Thyroid gland (tissue), 4 donors: ENCODE measurements around the gene TM4SF1.

ENCODE experiments used
- POLR2A ChIP-seq, 2 donors: fragments of 450-650 bp; IDR thresholded peaks; one replicate each; pipeline ENCODE4 v1.6.1; 2017; ENCODE audit warnings: antibody characterized with exemption in 2 of 2, mild to moderate bottlenecking in 2 of 2, moderate library complexity in 1 of 2
- TF ChIP-seq, protein P1 (sequence below), 6 experiments: fragments of 200-600 bp in 3 of 6; fragments of 450-650 bp in 3 of 6; sonication (generic) in 3 of 6; IDR thresholded peaks; one replicate each; pipeline ENCODE4 v1.5.1; 2016 to 2019; ENCODE audit warnings: antibody characterized with exemption in 6 of 6, mild to moderate bottlenecking in 2 of 6, inconsistent platforms in 1 of 6, moderate library complexity in 1 of 6

GRCh38 chr3:149362366-149362765 lies 15.1 kb downstream of the TM4SF1 start:
- TF ChIP-seq, protein P1, sequence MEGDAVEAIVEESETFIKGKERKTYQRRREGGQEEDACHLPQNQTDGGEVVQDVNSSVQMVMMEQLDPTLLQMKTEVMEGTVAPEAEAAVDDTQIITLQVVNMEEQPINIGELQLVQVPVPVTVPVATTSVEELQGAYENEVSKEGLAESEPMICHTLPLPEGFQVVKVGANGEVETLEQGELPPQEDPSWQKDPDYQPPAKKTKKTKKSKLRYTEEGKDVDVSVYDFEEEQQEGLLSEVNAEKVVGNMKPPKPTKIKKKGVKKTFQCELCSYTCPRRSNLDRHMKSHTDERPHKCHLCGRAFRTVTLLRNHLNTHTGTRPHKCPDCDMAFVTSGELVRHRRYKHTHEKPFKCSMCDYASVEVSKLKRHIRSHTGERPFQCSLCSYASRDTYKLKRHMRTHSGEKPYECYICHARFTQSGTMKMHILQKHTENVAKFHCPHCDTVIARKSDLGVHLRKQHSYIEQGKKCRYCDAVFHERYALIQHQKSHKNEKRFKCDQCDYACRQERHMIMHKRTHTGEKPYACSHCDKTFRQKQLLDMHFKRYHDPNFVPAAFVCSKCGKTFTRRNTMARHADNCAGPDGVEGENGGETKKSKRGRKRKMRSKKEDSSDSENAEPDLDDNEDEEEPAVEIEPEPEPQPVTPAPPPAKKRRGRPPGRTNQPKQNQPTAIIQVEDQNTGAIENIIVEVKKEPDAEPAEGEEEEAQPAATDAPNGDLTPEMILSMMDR (IDR thresholded peaks at IDR 0.05) = no peak
- no peak for TF ChIP-seq POLR2A (IDR thresholded peaks at IDR 0.05)
